GM19452 (cell line): ENCODE measurements around the gene FCHO2.

ENCODE experiments used
- ATAC-seq: cut with Tn5 transposase; IDR thresholded peaks from one replicate; pipeline ENCODE4 v1.9.1; 2021; ENCODE audit not compliant: unreplicated experiment

FCHO2 gene

GRCh38 chr5:73028991-73029595 lies 73.3 kb downstream of the FCHO2 start:
- no peak for ATAC-seq

- ATAC-seq, result no peak
Observed at GRCh38 chr5:73030531-73030930, 74.7 kb downstream of the FCHO2 start.

GRCh38 chr5:73030995-73031394 lies 75.2 kb downstream of the FCHO2 start:
- no peak for ATAC-seq

- ATAC-seq, result no peak
Observed at GRCh38 chr5:73031839-73032238, 76.0 kb downstream of the FCHO2 start.

GRCh38 chr5:73032635-73033034 lies 76.8 kb downstream of the FCHO2 start:
- no peak for ATAC-seq

- no peak for ATAC-seq
Observed at GRCh38 chr5:73037545-73037944, 81.7 kb downstream of the FCHO2 start.

GRCh38 chr5:73039082-73039481 lies 83.2 kb downstream of the FCHO2 start:
- ATAC-seq, result no peak

GRCh38 chr5:73042993-73043392 lies 87.2 kb downstream of the FCHO2 start:
- no peak for ATAC-seq

GRCh38 chr5:73044546-73044945 lies 88.7 kb downstream of the FCHO2 start:
- ATAC-seq, result no peak

GRCh38 chr5:73045623-73046022 lies 89.8 kb downstream of the FCHO2 start:
- no peak for ATAC-seq

- ATAC-seq, result no peak
Observed at GRCh38 chr5:73061593-73061992, 105.8 kb downstream of the FCHO2 start.

- no peak for ATAC-seq
Observed at GRCh38 chr5:73066466-73066865, 110.6 kb downstream of the FCHO2 start.

- no peak for ATAC-seq
Observed at GRCh38 chr5:73067213-73067612, 111.4 kb downstream of the FCHO2 start.

- no peak for ATAC-seq
Observed at GRCh38 chr5:73081093-73081492, 125.3 kb downstream of the FCHO2 start.

- no peak for ATAC-seq
Observed at GRCh38 chr5:73088026-73088425, 132.2 kb downstream of the FCHO2 start.

- no peak for ATAC-seq
Observed at GRCh38 chr5:73093943-73094342, 138.1 kb downstream of the FCHO2 start.

GRCh38 chr5:73094415-73094814 lies 138.6 kb downstream of the FCHO2 start:
- ATAC-seq, result no peak

- no peak for ATAC-seq
Observed at GRCh38 chr5:73095564-73096238, 139.9 kb downstream of the FCHO2 start.

GRCh38 chr5:73096239-73096575 lies 140.4 kb downstream of the FCHO2 start:
- no peak for ATAC-seq

- no peak for ATAC-seq
Observed at GRCh38 chr5:73097740-73098139, 141.9 kb downstream of the FCHO2 start.

GRCh38 chr5:73100109-73100508 lies 144.3 kb downstream of the FCHO2 start:
- ATAC-seq, result no peak

GRCh38 chr5:73103870-73104299 lies 148.0 kb downstream of the FCHO2 start:
- no peak for ATAC-seq

- ATAC-seq, result no peak
Observed at GRCh38 chr5:73104326-73104725, 148.5 kb downstream of the FCHO2 start.
